WTC11 (cell line): ENCODE measurements around the gene WDR64. TPM values are rescaled to one million over a fixed set of nuclear protein-coding genes. Genes with fewer than 3 reads are reported as not detected.

Source experiments
- ATAC-seq: fragments of 200-7000 bp; cut with Tn5 transposase; 2 replicates; pipeline ENCODE4 v1.10.0; 2021; ENCODE audit warnings: mild to moderate bottlenecking, moderate library complexity
- CTCF ChIA-PET: fragments of 300-600 bp; sonication (Branson Sonifier 250); formaldehyde crosslinking; loops from one replicate; lab custom pipeline; 2021; ENCODE audit warnings: antibody characterized with exemption; lab: Charles Lee
- POLR2A ChIA-PET: fragments of 350-600 bp; sonication (Branson Sonifier 250); formaldehyde crosslinking; loops from one replicate; lab custom pipeline; 2021; ENCODE audit warnings: antibody characterized with exemption; lab: Charles Lee
- DNase-seq: peaks from one replicate; pipeline ENCODE4 v3.0.0; 2021; ENCODE audit warnings: low spot score
- H3K27ac Mint-ChIP-seq: 2 replicates; pipeline ENCODE4 v1.8.0; 2021; ENCODE audit warnings: mixed read lengths
- H3K27me3 Mint-ChIP-seq: 2 replicates; pipeline ENCODE4 v1.8.0; 2021; ENCODE audit warnings: low read depth, mild to moderate bottlenecking, moderate library complexity, mixed read lengths
- H3K36me3 Mint-ChIP-seq: 2 replicates; pipeline ENCODE4 v1.8.0; 2021; ENCODE audit warnings: mixed read lengths
- H3K4me1 Mint-ChIP-seq: 2 replicates; pipeline ENCODE4 v1.8.0; 2022; ENCODE audit warnings: mixed read lengths
- H3K4me3 Mint-ChIP-seq: 2 replicates; pipeline ENCODE4 v1.8.0; 2021; ENCODE audit warnings: mild to moderate bottlenecking, moderate library complexity, mixed read lengths
- H3K9me3 Mint-ChIP-seq: 2 replicates; pipeline ENCODE4 v1.8.0; 2021; ENCODE audit warnings: mixed read lengths
- AFF4 ChIP-seq: sonication (generic); formaldehyde crosslinking; IDR thresholded peaks from 2 replicates; pipeline ENCODE4 v1.8.1; 2023; ENCODE audit warnings: mild to moderate bottlenecking, missing genetic modification reagents, borderline replicate concordance
- ATF1 ChIP-seq: sonication (generic); formaldehyde crosslinking; IDR thresholded peaks from 2 replicates; pipeline ENCODE4 v1.8.1; 2023; ENCODE audit warnings: mild to moderate bottlenecking, moderate library complexity, missing genetic modification reagents
- CREM ChIP-seq: sonication (generic); formaldehyde crosslinking; IDR thresholded peaks from 2 replicates; pipeline ENCODE4 v1.8.1; 2022; ENCODE audit warnings: mild to moderate bottlenecking, missing genetic modification reagents, moderate library complexity
- GABPB1 ChIP-seq: sonication (generic); formaldehyde crosslinking; IDR thresholded peaks from 2 replicates; pipeline ENCODE4 v1.8.1; 2023; ENCODE audit warnings: mild to moderate bottlenecking, missing genetic modification reagents
- NR1H2 ChIP-seq: sonication (generic); formaldehyde crosslinking; IDR thresholded peaks from 2 replicates; pipeline ENCODE4 v1.9.0; 2021; ENCODE audit warnings: mild to moderate bottlenecking, moderate library complexity, missing genetic modification reagents
- PRDM15 ChIP-seq: sonication (generic); formaldehyde crosslinking; IDR thresholded peaks from 2 replicates; pipeline ENCODE4 v1.8.0; 2022; ENCODE audit warnings: missing genetic modification reagents
- SMAD4 ChIP-seq: sonication (generic); formaldehyde crosslinking; IDR thresholded peaks from 2 replicates; pipeline ENCODE4 v1.8.0; 2022; ENCODE audit warnings: mild to moderate bottlenecking, missing genetic modification reagents
- SOX15 ChIP-seq: fragments of 250-450 bp; sonication (Bioruptor Pico); IDR thresholded peaks from 2 replicates; pipeline ENCODE4 v1.9.0; 2021; ENCODE audit warnings: mild to moderate bottlenecking
- TEAD1 ChIP-seq: sonication (generic); formaldehyde crosslinking; IDR thresholded peaks from 2 replicates; pipeline ENCODE4 v1.8.0; 2022; ENCODE audit warnings: mild to moderate bottlenecking, missing genetic modification reagents
- ZBTB43 ChIP-seq: sonication (generic); formaldehyde crosslinking; IDR thresholded peaks from 2 replicates; pipeline ENCODE4 v1.8.1; 2023; ENCODE audit warnings: mild to moderate bottlenecking, missing genetic modification reagents
- ZNF121 ChIP-seq: sonication (generic); formaldehyde crosslinking; IDR thresholded peaks from 2 replicates; pipeline ENCODE4 v1.8.0; 2023; ENCODE audit warnings: missing genetic modification reagents
- ZNF317 ChIP-seq: sonication (generic); formaldehyde crosslinking; IDR thresholded peaks from 2 replicates; pipeline ENCODE4 v1.8.1; 2023; ENCODE audit warnings: low read depth, mild to moderate bottlenecking, moderate library complexity, missing genetic modification reagents, borderline replicate concordance
- ZNF416 ChIP-seq: fragments of 250-450 bp; sonication (Bioruptor Pico); IDR thresholded peaks from 2 replicates; pipeline ENCODE4 v1.9.0; 2021; ENCODE audit warnings: mild to moderate bottlenecking, inconsistent platforms
- ZNF425 ChIP-seq: fragments of 250-450 bp; sonication (Bioruptor Pico); conservative IDR thresholded peaks from 2 replicates; pipeline ENCODE4 v1.9.0; 2021; ENCODE audit warnings: mild to moderate bottlenecking
- total RNA-seq: library from RNA; stranded (reverse); gene quantifications from 3 replicates; pipeline ENCODE4 v1.2.3, GENCODE V29; 2021
- TF ChIP-seq, protein P1 (sequence below): sonication (generic); formaldehyde crosslinking; conservative IDR thresholded peaks from 2 replicates; pipeline ENCODE4 v1.8.1; 2022; ENCODE audit warnings: mild to moderate bottlenecking, missing genetic modification reagents
- TF ChIP-seq, protein P2 (sequence below): fragments of 200-600 bp; IDR thresholded peaks from 2 replicates; pipeline ENCODE4 v1.8.0; 2022; ENCODE audit warnings: antibody characterized with exemption
- TF ChIP-seq, protein P3 (sequence below): sonication (generic); formaldehyde crosslinking; IDR thresholded peaks from 2 replicates; pipeline ENCODE4 v1.8.0; 2022; ENCODE audit warnings: mild to moderate bottlenecking, missing genetic modification reagents

WDR64 gene
- total RNA-seq, 1 experiment from 2014 or later, result not detected

GRCh38 chr1:241711326-241711725 is 59.2 kb downstream of the WDR64 start (continued):
- no peak for TF ChIP-seq AFF4 (CRISPR knock-in tag)

DNA sequence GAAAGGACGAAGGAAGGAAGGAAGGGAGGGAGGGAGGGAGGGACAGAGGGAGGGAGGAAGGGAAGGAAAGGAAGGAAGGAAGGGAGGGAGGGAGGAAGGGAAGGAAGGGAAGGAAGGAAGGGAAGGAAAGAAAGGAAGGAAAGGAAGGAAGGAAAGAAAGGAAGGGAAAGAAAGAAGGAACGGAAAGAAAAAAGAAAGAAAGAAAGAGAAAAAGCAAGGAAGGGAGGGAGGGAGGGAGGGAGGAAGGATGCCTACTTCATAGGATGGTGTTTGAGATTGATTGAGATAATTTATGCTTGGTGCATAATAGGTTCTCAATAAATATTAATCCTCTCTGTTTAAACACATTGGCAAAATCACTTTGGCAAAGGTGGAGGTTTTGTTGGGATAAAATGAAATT is 61.2 kb downstream of the WDR64 start:
- ChIA-PET CTCF (no interaction called here), POLR2A (no interaction called here)
- Mint-ChIP-seq H3K4me3 (no peak overlapping the region), H3K4me1 (no peaks in the 10 kb centered on the region), H3K9me3 (no peaks in the 10 kb centered on the region), H3K36me3 (no peaks in the 10 kb centered on the region), H3K27ac (no peak overlapping the region), H3K27me3 (no peaks in the 10 kb centered on the region)
- ATAC-seq (no peak), DNase-seq (no peak)
- TF ChIP-seq, protein P1, sequence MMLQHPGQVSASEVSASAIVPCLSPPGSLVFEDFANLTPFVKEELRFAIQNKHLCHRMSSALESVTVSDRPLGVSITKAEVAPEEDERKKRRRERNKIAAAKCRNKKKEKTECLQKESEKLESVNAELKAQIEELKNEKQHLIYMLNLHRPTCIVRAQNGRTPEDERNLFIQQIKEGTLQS (CRISPR knock-in tag), result no peak
- TF ChIP-seq, protein P2, sequence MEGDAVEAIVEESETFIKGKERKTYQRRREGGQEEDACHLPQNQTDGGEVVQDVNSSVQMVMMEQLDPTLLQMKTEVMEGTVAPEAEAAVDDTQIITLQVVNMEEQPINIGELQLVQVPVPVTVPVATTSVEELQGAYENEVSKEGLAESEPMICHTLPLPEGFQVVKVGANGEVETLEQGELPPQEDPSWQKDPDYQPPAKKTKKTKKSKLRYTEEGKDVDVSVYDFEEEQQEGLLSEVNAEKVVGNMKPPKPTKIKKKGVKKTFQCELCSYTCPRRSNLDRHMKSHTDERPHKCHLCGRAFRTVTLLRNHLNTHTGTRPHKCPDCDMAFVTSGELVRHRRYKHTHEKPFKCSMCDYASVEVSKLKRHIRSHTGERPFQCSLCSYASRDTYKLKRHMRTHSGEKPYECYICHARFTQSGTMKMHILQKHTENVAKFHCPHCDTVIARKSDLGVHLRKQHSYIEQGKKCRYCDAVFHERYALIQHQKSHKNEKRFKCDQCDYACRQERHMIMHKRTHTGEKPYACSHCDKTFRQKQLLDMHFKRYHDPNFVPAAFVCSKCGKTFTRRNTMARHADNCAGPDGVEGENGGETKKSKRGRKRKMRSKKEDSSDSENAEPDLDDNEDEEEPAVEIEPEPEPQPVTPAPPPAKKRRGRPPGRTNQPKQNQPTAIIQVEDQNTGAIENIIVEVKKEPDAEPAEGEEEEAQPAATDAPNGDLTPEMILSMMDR, result no peak

GRCh38 chr1:241714321-241715218 is 62.5 kb downstream of the WDR64 start:
- Mint-ChIP-seq H3K9me3 (no peaks in the 10 kb centered on the region), H3K4me1 (no peaks in the 10 kb centered on the region), H3K27ac (no peak overlapping the region), H3K27me3 (no peaks in the 10 kb centered on the region), H3K4me3 (no peak overlapping the region), H3K36me3 (no peaks in the 10 kb centered on the region)
- DNase-seq, result no peak
- CTCF ChIA-PET, result no interaction called here
- no peak for ATAC-seq
- POLR2A ChIA-PET, result no interaction called here
- TF ChIP-seq ZNF317 (CRISPR knock-in tag), result no peak
- TF ChIP-seq ZNF121, result no peak
- no peak for TF ChIP-seq ZNF416 (CRISPR knock-in tag)
- no peak for TF ChIP-seq ZNF425 (CRISPR knock-in tag)
- no peak for TF ChIP-seq GABPB1 (CRISPR knock-in tag)
- TF ChIP-seq ATF1 (CRISPR knock-in tag), result no peak
- TF ChIP-seq SMAD4 (CRISPR knock-in tag), result no peak
- TF ChIP-seq PRDM15 (CRISPR knock-in tag), result no peak
- no peak for TF ChIP-seq CREM (CRISPR knock-in tag)
- no peak for TF ChIP-seq SOX15 (CRISPR knock-in tag)
- TF ChIP-seq, protein P3, sequence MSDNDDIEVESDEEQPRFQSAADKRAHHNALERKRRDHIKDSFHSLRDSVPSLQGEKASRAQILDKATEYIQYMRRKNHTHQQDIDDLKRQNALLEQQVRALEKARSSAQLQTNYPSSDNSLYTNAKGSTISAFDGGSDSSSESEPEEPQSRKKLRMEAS (CRISPR knock-in tag), result no peak
- no peak for TF ChIP-seq ZBTB43 (CRISPR knock-in tag)
- no peak for TF ChIP-seq TEAD1 (CRISPR knock-in tag)
- TF ChIP-seq NR1H2 (CRISPR knock-in tag), result no peak
